IPS DF 19.7 (cell line): Measurements from ENCODE around the gene GPR50.

ENCODE experiments used
- DNase-seq: peaks from one replicate; pipeline ENCODE4 v3.0.0-alpha.2; 2013; ENCODE audit warnings: low read depth, low spot score

The GPR50 gene

GRCh38 chrX:151226941-151227340 lies 50.6 kb downstream of the GPR50 start:
- no peak for DNase-seq

GRCh38 chrX:151227627-151228026 lies 51.2 kb downstream of the GPR50 start:
- no peak for DNase-seq

- no peak for DNase-seq
Observed at GRCh38 chrX:151228935-151229334, 52.6 kb downstream of the GPR50 start.
